B cell (primary cell): Measurements from ENCODE around the gene VGLL2. TPM values are rescaled to one million over a fixed set of nuclear protein-coding genes. Genes with fewer than 3 reads are reported as not detected.

Source experiments
- ATAC-seq: fragments of 200-7000 bp; cut with Tn5 transposase; one replicate; pipeline ENCODE4 v1.10.0; 2021; ENCODE audit warnings: low read depth, mild to moderate bottlenecking, moderate number of reproducible peaks, moderate library complexity
- CTCF ChIA-PET: fragments of 350-600 bp; sonication (Branson Sonifier 250); formaldehyde crosslinking; loops from one replicate; lab custom pipeline; 2021; ENCODE audit warnings: antibody characterized with exemption, inconsistent platforms; lab: Charles Lee
- POLR2A ChIA-PET: fragments of 350-600 bp; sonication (Branson Sonifier 250); formaldehyde crosslinking; loops from one replicate; lab custom pipeline; 2021; ENCODE audit warnings: antibody characterized with exemption; lab: Charles Lee
- DNase-seq: peaks from one replicate; pipeline ENCODE4 v3.0.0; 2013
- H2AFZ ChIP-seq: 2 replicates; pipeline ENCODE4 v1.6.1; 2012; ENCODE audit warnings: mild to moderate bottlenecking, low read depth, low read length; ENCODE audit not compliant: insufficient read depth, poor library complexity, severe bottlenecking
- H3K27ac ChIP-seq, 2 donors: 1 replicate in 1 of 2; 2 replicates in 1 of 2; pipeline ENCODE4 v1.5.1; 2012 to 2013; ENCODE audit warnings: low read length in 2 of 2, mild to moderate bottlenecking in 2 of 2, moderate library complexity in 1 of 2
- H3K27me3 ChIP-seq, 4 experiments: fragments of 200-600 bp in 1 of 4; sonication (generic) in 1 of 4; replicated peaks in 1 of 4; 1 replicate in 2 of 4; 2 replicates in 2 of 4; pipeline versions ENCODE4 v1.6.1 to v1.7.0; 2013 to 2016; ENCODE audit warnings: low read length in 3 of 4, mild to moderate bottlenecking in 2 of 4, mixed read lengths in 1 of 4, moderate library complexity in 1 of 4; ENCODE audit not compliant: insufficient read depth in 4 of 4, control insufficient read depth in 3 of 4; ENCODE audit errors: control extremely low read depth in 1 of 4
- H3K36me3 ChIP-seq, 2 experiments: replicated peaks in 1 of 2; 1 replicate in 1 of 2; 2 replicates in 1 of 2; pipeline versions ENCODE4 v1.6.1 to v1.7.1; 2013; ENCODE audit warnings: low read length in 1 of 2; ENCODE audit not compliant: insufficient read depth in 2 of 2, control insufficient read depth in 1 of 2; ENCODE audit errors: control extremely low read depth in 1 of 2, extremely low read depth in 1 of 2
- H3K4me1 ChIP-seq, 2 donors: fragments of 200-600 bp in 1 of 2; sonication (generic) in 1 of 2; 1 replicate in 1 of 2; 2 replicates in 1 of 2; pipeline versions ENCODE4 v1.5.1 to v1.6.1; 2013 to 2017; ENCODE audit warnings: low read length in 2 of 2; ENCODE audit not compliant: control insufficient read depth in 2 of 2, insufficient read depth in 2 of 2
- H3K4me2 ChIP-seq: replicated peaks from 2 replicates; pipeline ENCODE3; 2012; ENCODE audit warnings: mild to moderate bottlenecking, low read depth, low read length; ENCODE audit not compliant: poor library complexity, severe bottlenecking
- H3K4me3 ChIP-seq, 5 experiments: fragments of 200-600 bp in 1 of 5; sonication (generic) in 1 of 5; 1 replicate in 3 of 5; 2 replicates in 2 of 5; pipeline versions ENCODE4 v1.5.1 to v1.7.0; 2011 to 2016; ENCODE audit warnings: low read length in 4 of 5, mild to moderate bottlenecking in 4 of 5, low read depth in 2 of 5, control low read depth in 1 of 5, moderate library complexity in 1 of 5; ENCODE audit not compliant: insufficient read depth in 1 of 5; ENCODE audit errors: control extremely low read depth in 1 of 5, extremely low read depth in 1 of 5
- H3K79me2 ChIP-seq: fragments of 200-600 bp; sonication (generic); one replicate; pipeline ENCODE4 v1.6.0; 2016; ENCODE audit warnings: low read length; ENCODE audit not compliant: control insufficient read depth, insufficient read depth
- H3K9ac ChIP-seq: fragments of 200-600 bp; sonication (generic); 2 replicates; pipeline ENCODE4 v1.6.1; 2017; ENCODE audit warnings: mild to moderate bottlenecking, low read length, moderate library complexity
- H3K9me3 ChIP-seq, 3 donors: one replicate each; pipeline versions ENCODE4 v1.6.1 to v1.7.1; 2013; ENCODE audit warnings: low read length in 2 of 3; ENCODE audit not compliant: control insufficient read depth in 2 of 3, insufficient read depth in 1 of 3; ENCODE audit errors: control extremely low read depth in 1 of 3
- H4K20me1 ChIP-seq: 2 replicates; pipeline ENCODE4 v1.6.0; 2012; ENCODE audit warnings: mild to moderate bottlenecking, low read length; ENCODE audit not compliant: insufficient read depth, control insufficient read depth, poor library complexity, severe bottlenecking
- H3K27ac Mint-ChIP-seq: one replicate; pipeline ENCODE4 v1.8.0; 2021; ENCODE audit warnings: mixed read lengths
- H3K27me3 Mint-ChIP-seq: one replicate; pipeline ENCODE4 v1.8.0; 2021; ENCODE audit warnings: mixed read lengths
- H3K4me1 Mint-ChIP-seq: one replicate; pipeline ENCODE4 v1.8.0; 2021; ENCODE audit warnings: mixed read lengths
- H3K4me3 Mint-ChIP-seq: one replicate; pipeline ENCODE4 v1.8.0; 2021; ENCODE audit warnings: mixed read lengths
- H3K9me3 Mint-ChIP-seq: one replicate; pipeline ENCODE4 v1.8.0; 2022; ENCODE audit warnings: mixed read lengths; ENCODE audit not compliant: insufficient read depth
- CTCF ChIP-seq: fragments of 200-600 bp; IDR thresholded peaks from one replicate; pipeline ENCODE4 v1.8.0; 2022; ENCODE audit warnings: antibody characterized with exemption, mild to moderate bottlenecking
- EZH2 ChIP-seq: IDR thresholded peaks from 2 replicates; pipeline ENCODE4 v1.6.1; 2012; ENCODE audit warnings: borderline replicate concordance, low read depth, mild to moderate bottlenecking, moderate library complexity, low read length; ENCODE audit not compliant: insufficient read depth, poor library complexity, severe bottlenecking
- WGBS: methylation state at CpG from one replicate; pipeline ENCODE4 v1.1.5; 2013; ENCODE audit warnings: missing lambda C conversion rate; ENCODE audit not compliant: insufficient coverage; 5-methylcytosine and 5-hydroxymethylcytosine counted together
- intact Hi-C: fragments of 100-400 bp; cut with micrococcal nuclease; formaldehyde crosslinking; loops from one replicate; pipeline ENCODE4 v1.10.0; 2022
- polyA plus RNA-seq: library from polyadenylated mRNA; depleted of rRNA; stranded (reverse); fragments of >200 nt; gene quantifications from 2 replicates; pipeline ENCODE4 v1.2.3, GENCODE V29; 2012
- total RNA-seq, 2 donors: library from RNA; stranded (reverse); fragments of 120-200 nt in 1 of 2; gene quantifications; 1 replicate in 1 of 2; 2 replicates in 1 of 2; pipeline versions ENCODE4 v1.2.3 to v1.2.4, GENCODE V29; 2013 to 2022

The VGLL2 gene
- total and polyA plus RNA-seq, 2 donors (not counting 1 experiment from before 2014, with no cell fraction given), result not detected

DNA sequence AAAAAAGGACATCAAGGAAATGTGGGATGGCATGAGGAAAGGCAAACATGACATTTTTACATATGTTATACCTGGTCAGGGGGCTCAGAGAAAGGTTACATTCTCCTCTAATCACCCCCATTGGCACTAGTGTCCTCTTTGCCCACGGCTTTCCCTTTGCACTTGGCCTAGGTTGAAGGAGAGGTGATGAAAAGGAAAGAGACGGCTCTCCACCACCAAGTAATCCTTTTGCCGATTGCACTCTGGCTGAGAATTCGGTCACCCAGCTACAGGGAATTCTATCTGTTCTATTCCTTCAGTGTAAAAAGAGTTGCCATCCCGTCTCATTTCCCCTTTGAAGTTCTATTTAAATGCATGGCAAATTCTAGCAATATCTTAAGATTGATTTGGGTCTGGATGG lies 10.4 kb downstream of the VGLL2 start:
- Histone ChIP-seq H3K4me1 (no peaks in the 10 kb centered on the region), H3K79me2 (no peaks in the 10 kb centered on the region), H3K4me3 (no peak overlapping the region), H3K36me3 (no peaks in the 10 kb centered on the region), H3K4me2 (no peak overlapping the region), H2AFZ (no peak overlapping the region), H3K9ac (no peak overlapping the region), H3K9me3 (no peaks in the 10 kb centered on the region), H3K27ac (no peak overlapping the region), H4K20me1 (no peaks in the 10 kb centered on the region), H3K27me3 (peaks cover 0 to 16% (median 9%) of the 10 kb centered on the region in 4 experiments)
- TF ChIP-seq CTCF (no peak), EZH2 (no peak)
- Mint-ChIP-seq H3K27ac (no peak overlapping the region), H3K4me3 (no peak overlapping the region), H3K4me1 (no peaks in the 10 kb centered on the region), H3K27me3 (peaks cover 53% of the 10 kb centered on the region), H3K9me3 (no peaks in the 10 kb centered on the region)
- ChIA-PET CTCF (no interaction called here), POLR2A (no interaction called here)
- ATAC-seq (no peak), DNase-seq (no peak)
- no CpG with 5 or more reads among the region's 5 CpGs for WGBS
- intact Hi-C loops, result no loop called here

DNA sequence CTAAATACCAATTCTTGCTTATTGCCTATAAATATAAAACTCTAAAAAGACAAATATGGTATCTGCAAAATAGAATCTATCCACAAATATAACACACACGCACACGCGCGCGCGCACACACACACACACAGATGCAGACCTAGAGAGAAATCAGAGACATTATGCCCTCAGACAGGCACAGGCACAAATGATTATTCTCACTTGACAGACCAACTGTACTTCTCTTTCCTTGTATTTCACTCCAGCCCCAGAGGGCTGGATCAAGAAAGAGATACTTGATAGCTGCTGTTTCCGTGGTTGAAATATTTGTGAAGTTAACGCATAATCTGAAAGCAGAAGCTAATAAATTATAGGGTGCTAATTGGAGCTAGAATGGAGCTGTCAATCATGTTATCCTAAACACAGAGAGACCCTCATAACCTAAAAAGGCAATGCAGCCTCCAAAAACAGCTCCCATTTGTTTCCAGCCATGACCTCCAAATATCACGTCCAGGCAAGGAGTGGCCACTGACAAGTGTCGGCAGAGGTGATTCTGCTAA lies 11.5 kb downstream of the VGLL2 start:
- H3K27me3 ChIP-seq, result peaks cover 0 to 17% (median 9%) of the 10 kb centered on the region in 4 experiments
- no peak overlapping the region for H3K4me3 Mint-ChIP-seq
- H2AFZ ChIP-seq, result no peak overlapping the region
- no peaks in the 10 kb centered on the region for H3K9me3 ChIP-seq
- no peak overlapping the region for H3K9ac ChIP-seq
- TF ChIP-seq CTCF, result no peak
- no peak for TF ChIP-seq EZH2
- H3K4me3 ChIP-seq, result no peak overlapping the region
- ATAC-seq (no peak), DNase-seq (no peak)
- no peaks in the 10 kb centered on the region for H3K4me1 Mint-ChIP-seq
- no peaks in the 10 kb centered on the region for H3K4me1 ChIP-seq
- POLR2A ChIA-PET, result no interaction called here
- CTCF ChIA-PET, result no interaction called here
- H3K27ac ChIP-seq, result no peak overlapping the region
- H3K4me2 ChIP-seq, result no peak overlapping the region
- intact Hi-C loops, result no loop called here
- no peaks in the 10 kb centered on the region for H4K20me1 ChIP-seq
- no peaks in the 10 kb centered on the region for H3K9me3 Mint-ChIP-seq
- peaks cover 46% of the 10 kb centered on the region for H3K27me3 Mint-ChIP-seq
- H3K36me3 ChIP-seq, result no peaks in the 10 kb centered on the region
- no peaks in the 10 kb centered on the region for H3K79me2 ChIP-seq
- 88% methylated on average over 8 of the region's 10 CpGs for WGBS
- H3K27ac Mint-ChIP-seq, result no peak overlapping the region
